ENCODE data around the gene HS3ST3B1.
A peak's percentile ranks its signal among the peaks of the same experiment; 100 is the strongest.

HS3ST3B1 gene

GRCh38 chr17:14300575-14301278, at the start of gene HS3ST3B1:
Gene HS3ST3B1 (plus strand): TSS chr17:14301081. CDS start chr17:14301519, 438 bp downstream.
- peak; percentile 87 for DNase-seq

GRCh38 chr17:14261406-14261805, 39.5 kb upstream of the HS3ST3B1 start:
- no peak for DNase-seq

GRCh38 chr17:14268264-14268663, 32.6 kb upstream of the HS3ST3B1 start:
- DNase-seq, result no peak

- no peak for DNase-seq
Observed at GRCh38 chr17:14269473-14269872, 31.4 kb upstream of the HS3ST3B1 start.

GRCh38 chr17:14270508-14270907, 30.4 kb upstream of the HS3ST3B1 start:
- no peak for DNase-seq

- DNase-seq, result no peak
Observed at GRCh38 chr17:14276535-14277250, 24.2 kb upstream of the HS3ST3B1 start.

GRCh38 chr17:14281530-14281929, 19.4 kb upstream of the HS3ST3B1 start:
- DNase-seq, result no peak

- DNase-seq, result no peak
Observed at GRCh38 chr17:14282726-14283125, 18.2 kb upstream of the HS3ST3B1 start.

GRCh38 chr17:14289162-14289561, 11.7 kb upstream of the HS3ST3B1 start:
- DNase-seq, result no peak

- no peak for DNase-seq
Observed at GRCh38 chr17:14294876-14295275, 6.0 kb upstream of the HS3ST3B1 start.

- DNase-seq, result no peak
Observed at GRCh38 chr17:14295676-14296075, 5.2 kb upstream of the HS3ST3B1 start.

GRCh38 chr17:14296166-14296910, 4.5 kb upstream of the HS3ST3B1 start:
- no peak for DNase-seq

- no peak for DNase-seq
Observed at GRCh38 chr17:14297161-14297851, 3.6 kb upstream of the HS3ST3B1 start.

GRCh38 chr17:14298221-14298946, 2.5 kb upstream of the HS3ST3B1 start:
- no peak for DNase-seq

- DNase-seq, result no peak
Observed at GRCh38 chr17:14298947-14299279, 2.0 kb upstream of the HS3ST3B1 start.

GRCh38 chr17:14299280-14300141, 1.4 kb upstream of the HS3ST3B1 start:
- DNase-seq, result no peak

- DNase-seq, result no peak
Observed at GRCh38 chr17:14301279-14302090, 604 bp downstream of the HS3ST3B1 start.

GRCh38 chr17:14302091-14302430, 1.2 kb downstream of the HS3ST3B1 start:
- no peak for DNase-seq

GRCh38 chr17:14302431-14303099, 1.7 kb downstream of the HS3ST3B1 start:
- DNase-seq, result peak; percentile 11

All from SIG-M5 (cell line).